LoVo (cell line): ENCODE measurements around the gene KLHDC10.
"Not testable (repeated sequence)": the region's sequence is repeated elsewhere in the genome, so short reads cannot be mapped to it uniquely, and the experiment has no call there.

Source experiments
- DNase-seq: peaks from one replicate; pipeline ENCODE4 v3.0.0-alpha.2; 2016; ENCODE audit warnings: low spot score

The KLHDC10 gene

GRCh38 chr7:130118294-130118693 is 48.0 kb downstream of the KLHDC10 start:
- no peak for DNase-seq

GRCh38 chr7:130118801-130119200 is 48.5 kb downstream of the KLHDC10 start:
- DNase-seq = no peak

- no peak for DNase-seq
Measured at GRCh38 chr7:130123501-130123900, 53.2 kb downstream of the KLHDC10 start.

- DNase-seq = no peak
Measured at GRCh38 chr7:130124711-130125110, 54.4 kb downstream of the KLHDC10 start.

- not testable (repeated sequence) for DNase-seq
Measured at GRCh38 chr7:130126840-130127239, 56.5 kb downstream of the KLHDC10 start.

GRCh38 chr7:130127404-130127803 is 57.1 kb downstream of the KLHDC10 start:
- no peak for DNase-seq

- no peak for DNase-seq
Measured at GRCh38 chr7:130127821-130128317, 57.5 kb downstream of the KLHDC10 start.

GRCh38 chr7:130129011-130129411 is 58.7 kb downstream of the KLHDC10 start:
- no peak for DNase-seq

DNA sequence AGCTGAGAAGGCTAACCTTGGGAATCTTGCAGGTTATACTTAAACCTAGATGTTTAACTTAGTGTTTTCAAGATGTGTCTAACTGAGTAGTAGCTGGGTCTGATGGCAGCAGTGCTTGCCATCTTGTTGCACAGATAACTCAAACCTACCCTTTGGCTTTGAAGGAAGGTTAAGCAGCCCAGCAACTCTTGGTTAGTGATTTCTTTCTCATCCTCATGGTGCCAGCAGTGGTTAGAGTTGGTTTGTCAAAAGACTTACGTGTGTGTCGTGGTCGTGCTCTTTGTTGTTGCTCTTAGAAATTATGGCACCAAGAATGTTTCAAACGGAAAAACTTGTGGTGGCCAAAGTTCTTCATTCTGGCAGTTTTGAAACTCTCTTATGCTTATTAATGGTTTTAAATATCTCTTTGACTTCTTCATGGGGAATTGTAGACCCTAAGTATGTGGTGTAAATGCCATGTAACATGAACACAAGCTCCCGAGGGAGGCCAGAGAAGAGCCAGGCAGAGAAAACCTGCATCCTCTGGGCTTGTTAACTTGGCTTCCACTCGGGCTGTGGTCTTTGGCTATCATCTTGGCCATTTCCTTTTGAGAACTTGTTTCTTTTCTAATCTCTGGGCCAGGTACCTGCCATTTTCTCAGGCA is 61.0 kb downstream of the KLHDC10 start:
- no peak for DNase-seq

DNA sequence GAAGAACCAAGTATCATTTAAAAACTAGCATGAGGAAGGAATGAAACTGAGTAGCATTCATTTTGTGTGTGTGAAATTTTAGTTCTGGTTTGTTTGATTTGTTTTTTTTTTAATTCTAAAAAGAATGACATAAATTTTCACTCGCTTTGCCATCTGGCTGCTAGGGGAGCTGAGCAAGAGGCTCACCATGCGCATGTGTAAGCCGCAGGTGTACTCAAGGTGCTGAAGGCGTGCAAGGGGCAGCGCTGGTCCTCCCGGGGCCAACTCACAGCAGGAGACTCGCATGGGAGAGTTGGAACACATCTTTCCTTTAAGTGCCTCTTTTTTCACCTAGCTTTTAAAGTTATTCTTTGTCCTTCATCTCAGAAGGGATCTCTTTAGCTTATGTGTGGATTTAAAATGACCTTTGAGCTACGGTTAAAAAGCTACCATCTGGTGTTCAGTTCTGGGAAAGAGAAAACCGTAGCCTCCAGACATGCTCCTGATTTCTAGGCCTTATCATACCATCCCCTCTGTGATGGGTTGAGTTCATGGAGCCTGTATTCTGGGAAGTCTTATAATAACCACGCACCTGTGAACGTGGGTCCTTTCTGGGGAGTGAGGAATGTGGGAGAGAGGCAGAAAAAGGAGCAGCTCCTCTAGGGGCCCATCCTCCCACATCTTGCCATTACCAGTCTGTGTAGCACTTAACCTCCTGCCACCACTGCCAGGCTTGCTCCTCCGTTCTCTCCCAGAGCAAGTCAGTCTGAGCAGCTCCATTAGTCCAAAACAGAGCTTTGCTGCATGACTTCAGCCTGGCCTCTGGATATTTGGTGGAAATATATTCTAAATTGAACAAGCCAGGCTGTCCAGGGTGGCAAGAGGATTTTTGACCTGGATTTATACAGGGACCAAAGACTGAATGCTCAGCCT is 61.9 kb downstream of the KLHDC10 start:
- no peak for DNase-seq

- no peak for DNase-seq
Measured at GRCh38 chr7:130133029-130133782, 62.9 kb downstream of the KLHDC10 start.

DNA sequence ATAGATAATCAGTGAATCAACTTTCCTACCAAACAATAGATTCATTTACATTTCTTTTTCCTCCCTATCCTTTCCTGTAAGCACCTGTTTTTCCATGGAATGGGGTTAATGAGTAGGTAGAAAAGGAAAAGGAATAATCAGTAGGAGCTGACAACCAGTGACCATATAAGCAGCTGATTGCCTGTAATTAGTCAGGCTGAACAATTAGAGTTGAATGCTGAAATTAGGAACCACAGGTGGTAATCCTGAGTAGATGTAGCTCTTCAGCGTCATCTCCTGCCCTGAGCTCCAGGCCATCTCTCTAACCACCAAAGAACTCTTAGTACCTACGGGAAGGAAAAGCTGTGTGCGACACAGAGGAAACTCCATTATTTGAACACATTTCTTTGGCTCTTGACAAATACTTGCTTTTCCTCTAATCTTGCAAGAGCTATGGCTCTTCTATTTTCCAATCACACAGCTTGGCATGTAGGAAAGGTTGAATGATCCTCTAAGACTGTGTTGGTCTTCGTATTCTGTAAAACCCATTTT is 63.8 kb downstream of the KLHDC10 start:
- no peak for DNase-seq

DNA sequence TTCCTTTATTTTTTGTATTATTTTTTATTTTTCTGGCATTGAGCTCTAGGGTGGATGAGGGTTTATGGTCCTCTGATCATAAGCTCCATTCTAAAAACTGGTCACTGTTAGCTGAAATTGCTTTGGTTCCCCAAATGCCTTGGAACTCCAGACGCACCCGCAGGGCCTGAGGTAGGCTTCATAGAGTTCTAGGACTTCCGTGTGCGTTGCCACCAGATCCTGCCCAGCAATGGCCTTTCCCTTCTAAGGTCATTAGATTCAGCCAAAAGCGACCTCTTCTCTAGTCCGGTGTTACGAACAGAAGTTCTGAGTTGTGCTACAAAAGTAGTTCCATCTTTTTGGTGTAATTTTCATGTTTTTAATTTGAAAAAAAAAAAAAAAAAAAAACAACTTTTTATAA is 64.4 kb downstream of the KLHDC10 start:
- DNase-seq = no peak

GRCh38 chr7:130135208-130136205 is 65.2 kb downstream of the KLHDC10 start:
- DNase-seq = no peak

DNA sequence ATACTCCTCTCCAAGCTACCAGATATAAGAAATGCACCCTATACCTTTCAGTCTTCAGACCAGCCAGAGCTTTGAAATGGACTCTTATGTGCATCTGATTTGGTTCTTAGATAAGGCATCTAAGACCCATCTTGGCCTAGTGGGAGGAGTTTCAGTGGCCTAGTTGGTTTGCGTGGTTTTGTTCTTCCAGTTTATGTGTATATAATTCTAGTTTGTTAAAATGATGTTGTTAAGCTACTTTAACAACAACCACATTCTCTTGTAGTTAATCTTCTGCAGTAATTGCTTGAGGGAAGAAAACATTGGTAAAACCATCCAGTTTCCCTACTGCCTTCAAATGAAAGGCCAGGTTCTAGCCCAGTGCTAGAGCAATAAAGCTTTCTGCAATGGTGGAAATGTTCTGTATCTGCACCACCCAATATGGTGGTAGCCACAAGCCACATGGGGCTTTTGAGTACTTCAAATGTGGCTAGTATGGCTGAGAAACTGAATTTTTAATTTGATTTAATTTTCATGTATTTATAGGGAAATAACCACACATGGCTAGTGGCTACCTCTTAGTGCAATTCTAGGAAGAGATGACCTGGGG is 66.3 kb downstream of the KLHDC10 start:
- no peak for DNase-seq

DNA sequence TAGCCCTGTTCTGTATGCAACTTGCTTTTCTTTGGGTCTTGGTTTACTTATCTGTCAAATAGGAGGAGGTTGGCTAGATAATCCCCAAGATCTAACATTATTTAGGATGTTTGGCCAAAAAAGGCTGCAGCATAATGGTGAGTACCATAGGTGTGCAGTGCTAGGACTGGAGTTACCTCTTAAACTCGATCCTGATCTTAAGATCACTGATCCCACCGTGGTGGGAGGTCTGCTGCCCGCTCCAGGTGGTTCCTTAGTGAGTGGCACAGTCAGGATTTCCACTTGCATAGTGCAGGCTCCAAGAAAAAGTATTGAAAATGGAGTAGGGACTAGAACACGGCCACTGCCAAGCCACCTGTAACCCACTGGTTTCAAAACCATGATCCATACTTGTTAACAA is 66.9 kb downstream of the KLHDC10 start:
- DNase-seq = no peak

DNA sequence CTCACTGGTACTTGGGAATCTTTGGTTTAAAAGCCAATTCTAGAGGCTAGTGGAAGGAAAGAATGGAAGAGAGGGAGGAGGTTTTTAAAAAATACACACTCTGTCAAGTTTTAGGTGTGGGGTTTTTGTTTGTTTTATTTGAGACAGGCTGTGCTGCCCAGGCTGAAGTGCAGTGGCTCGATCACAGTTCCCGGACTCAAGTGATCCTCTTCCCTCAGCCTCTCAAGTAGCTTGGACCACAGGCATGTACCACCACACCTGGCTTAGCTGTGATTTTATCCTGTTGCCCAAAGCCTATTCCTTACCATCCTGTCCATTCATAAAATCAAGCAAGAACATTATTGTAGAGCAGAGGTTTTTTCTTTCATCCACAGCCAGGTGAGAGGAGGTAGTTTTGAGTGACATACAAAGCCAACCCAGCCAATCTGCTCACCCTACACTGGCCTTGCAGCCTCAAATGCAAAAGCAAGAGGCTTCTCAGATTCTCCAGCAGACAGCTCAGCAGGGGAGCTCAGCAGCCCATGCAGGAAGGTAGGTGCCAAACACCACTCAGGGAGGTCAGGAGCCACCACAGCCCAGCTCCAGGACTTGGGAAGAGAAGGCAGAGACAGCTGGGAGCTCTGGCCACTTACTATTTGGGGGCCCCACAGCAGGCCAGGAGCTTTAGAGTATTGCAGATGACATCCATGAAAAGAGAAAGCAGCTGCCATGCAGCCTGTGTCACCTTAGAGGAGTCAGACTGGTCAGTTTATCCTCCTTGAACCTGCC is 69.0 kb downstream of the KLHDC10 start:
- DNase-seq = no peak

DNA sequence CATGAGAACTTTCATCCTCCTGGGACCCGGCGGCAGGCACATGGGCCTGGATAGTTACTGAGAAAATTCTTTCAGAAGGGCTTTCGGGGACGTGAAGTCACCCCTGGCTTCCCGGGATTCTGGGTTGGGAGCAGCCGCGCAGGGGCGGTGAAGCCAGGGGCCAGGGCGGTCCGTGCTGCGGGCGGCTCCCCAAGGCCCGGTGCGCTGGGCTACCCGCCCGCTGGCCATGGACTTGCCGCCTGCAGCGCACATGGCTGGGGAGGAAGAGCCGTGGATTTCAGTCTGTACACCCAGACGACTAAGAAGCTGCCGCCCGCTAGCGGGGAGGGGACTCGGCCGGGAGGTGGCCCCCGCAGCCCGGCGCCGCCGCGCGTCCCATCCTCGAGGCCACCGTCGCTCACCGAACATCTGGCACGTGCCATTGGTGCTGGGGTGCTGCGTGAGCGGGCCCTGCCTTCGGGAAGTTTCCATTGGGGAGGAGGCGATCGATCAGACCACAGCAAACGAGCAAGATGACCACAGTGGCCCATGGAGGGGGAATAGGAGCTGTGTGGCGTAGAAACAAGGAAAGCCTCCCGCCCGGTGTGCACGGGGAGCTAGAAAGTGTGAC is 70.3 kb downstream of the KLHDC10 start:
- no peak for DNase-seq

DNA sequence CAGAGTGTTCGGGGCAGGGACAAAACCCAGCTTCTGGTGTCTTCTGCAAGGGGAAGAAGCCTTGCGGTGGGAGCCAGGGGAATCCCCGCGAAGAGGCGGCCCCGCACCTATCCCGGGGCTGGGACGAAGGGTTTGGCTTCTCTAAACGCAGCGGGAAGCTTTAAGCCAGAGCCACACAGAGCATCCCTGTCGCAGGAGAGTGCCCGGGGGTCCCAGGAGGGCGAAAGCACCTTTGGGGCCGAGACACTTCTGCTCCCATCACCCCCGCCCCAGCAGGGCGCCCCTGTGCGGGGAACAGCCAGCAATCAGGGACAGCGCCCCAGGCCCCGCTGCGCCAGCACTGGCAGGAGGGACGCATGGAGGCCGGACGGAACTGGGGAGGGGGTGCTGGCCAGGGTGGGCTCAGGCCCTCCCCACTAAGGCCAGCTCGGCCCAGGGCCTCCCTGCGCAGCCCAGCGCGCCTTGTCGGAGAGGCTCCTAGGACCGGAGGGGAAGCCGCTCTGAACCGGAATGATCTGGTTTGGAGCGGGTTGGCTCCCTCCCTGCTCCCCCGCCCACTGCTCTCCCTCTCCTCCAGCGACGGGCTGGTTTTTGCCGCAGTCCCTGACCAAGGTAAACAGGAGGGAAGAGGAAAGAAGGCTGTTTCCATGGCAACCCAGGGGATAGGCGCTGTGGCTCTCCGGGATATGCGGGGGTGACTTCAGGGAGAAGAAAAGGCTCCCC is 71.0 kb downstream of the KLHDC10 start:
- DNase-seq = no peak
